ENCODE data around the gene GPR55.

GPR55 gene

DNA sequence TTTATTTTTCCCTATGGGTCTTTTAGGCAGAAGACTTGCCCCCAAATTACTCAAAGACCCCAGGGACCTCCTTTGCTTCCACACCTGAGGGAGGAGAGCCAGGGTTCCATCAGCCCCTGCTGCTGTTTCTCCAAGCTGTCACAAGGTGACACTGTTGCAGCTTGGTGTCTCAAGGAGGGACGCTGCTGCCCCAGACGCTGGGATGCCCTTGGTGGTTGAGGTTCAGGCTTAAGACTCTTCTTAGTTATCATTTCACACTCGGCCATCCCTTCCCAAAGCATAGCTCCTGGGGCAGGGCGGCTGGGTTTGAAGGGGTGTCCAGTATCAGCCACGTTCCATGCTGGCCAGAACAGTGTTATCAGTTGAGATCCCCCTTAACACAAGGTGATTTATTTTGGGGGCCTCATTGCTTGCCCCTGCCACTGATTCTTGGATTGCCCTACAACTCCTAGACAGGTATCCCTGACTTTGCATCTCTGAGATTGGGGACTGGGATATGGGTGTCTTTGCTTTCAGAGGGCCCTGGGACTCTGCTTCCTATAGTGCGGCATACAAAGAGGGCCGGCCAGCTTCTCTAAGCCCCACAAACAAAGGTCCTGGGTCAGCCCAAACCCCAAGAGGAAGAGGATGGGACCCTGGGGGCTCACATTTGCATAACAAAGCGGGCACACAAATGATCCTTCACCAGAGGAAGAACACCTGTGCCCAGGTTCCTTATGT is 22.7 kb downstream of the GPR55 start:
- peak in 1 of 2 donors; percentile 40 for DNase-seq (ENCODE audit: low read depth in 1 of 2, low spot score in 1 of 2)

DNA sequence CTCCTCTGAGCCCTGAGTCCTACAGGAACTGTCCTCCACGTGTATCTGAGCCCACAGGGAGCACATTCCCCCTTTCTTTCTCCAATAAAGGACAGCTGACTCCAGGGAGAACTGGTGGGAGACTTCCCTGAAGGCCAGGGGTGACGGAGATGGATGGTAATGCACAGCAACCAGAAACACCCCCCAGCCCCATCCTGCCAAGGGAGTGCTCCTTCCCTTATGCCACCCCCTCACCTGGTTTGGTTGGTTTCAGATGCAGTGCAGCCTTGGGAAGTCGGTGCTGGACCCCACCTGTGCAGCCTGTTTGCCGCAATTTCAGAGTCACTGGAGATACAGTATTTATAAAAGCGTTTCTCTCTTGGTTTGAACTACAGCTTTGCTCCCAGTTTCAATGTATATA is 24.0 kb downstream of the GPR55 start:
- DNase-seq (ENCODE audit: low read depth in 1 of 2, low spot score in 1 of 2), result no peak

DNA sequence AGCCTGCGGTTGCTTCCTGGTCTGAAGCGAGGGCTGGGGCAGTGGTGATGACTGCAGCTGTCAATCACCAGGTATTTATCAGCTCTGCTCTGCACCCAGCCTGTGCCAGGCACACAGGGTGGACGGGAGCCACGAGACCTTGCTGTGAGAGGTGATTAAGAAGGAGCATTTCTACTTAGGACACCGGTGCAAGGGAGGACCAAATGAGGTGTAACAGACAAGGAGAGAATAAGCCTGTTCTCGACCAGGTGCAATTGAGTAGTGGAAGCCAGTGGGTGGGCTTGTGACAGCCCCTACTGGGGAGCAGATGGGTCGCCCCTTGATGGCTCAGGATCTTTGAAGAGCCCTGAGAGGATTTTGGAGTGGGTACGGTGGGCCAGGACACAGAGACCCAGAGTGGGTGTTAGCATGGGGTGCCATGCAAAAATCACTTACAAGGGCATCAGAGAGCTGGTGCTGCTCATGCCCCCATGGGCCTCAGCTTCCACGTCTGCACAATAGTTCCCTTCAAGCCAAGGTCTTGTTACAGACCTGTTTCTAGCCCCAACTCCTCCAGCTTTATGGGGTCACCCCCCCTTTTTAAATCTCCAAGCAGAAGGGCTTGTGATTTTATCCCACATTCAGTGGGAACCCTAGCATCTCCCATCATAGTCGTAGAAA is 24.6 kb downstream of the GPR55 start:
- no peak for DNase-seq (ENCODE audit: low read depth in 1 of 2, low spot score in 1 of 2)

DNA sequence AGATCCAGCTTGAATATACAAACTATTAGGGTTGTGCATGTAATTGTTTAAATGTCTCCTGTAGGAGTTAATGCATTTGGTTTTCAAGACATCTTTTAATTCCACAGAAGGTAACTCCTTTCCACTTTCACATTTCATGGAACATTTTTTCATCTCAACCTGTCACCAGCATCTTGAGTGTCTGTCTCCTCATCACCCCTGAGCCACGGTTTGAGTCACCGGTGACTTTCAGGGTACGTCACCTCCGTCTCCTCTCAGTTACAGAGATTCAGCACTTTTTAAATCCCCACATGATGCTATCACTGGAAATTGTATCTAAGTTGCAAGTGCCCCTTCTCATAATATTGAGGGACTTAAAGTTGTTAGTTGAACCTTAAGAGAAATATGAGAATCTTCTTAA is 25.3 kb downstream of the GPR55 start:
- DNase-seq (ENCODE audit: low read depth in 1 of 2, low spot score in 1 of 2), result no peak

DNA sequence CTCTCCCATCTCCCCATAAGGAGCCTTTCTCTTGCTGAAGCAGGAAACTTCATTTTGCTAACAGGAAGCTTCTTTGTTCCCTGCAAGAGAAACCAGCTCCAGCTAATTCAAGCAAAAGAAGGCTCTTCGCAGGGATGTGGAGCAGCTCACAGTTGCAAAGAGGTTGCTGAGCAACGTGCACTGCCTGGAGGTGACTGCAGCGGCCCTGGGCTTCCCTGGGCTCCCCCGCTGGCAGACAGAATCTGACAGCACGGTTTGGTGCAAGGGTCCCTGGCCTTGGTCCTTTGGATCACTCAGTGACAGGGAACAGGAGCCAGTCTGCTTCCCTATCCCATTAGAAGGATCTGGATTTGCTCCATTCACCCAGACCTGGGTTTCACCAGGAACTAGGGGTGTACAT is 25.8 kb downstream of the GPR55 start:
- no peak for DNase-seq (ENCODE audit: low read depth in 1 of 2, low spot score in 1 of 2)

DNA sequence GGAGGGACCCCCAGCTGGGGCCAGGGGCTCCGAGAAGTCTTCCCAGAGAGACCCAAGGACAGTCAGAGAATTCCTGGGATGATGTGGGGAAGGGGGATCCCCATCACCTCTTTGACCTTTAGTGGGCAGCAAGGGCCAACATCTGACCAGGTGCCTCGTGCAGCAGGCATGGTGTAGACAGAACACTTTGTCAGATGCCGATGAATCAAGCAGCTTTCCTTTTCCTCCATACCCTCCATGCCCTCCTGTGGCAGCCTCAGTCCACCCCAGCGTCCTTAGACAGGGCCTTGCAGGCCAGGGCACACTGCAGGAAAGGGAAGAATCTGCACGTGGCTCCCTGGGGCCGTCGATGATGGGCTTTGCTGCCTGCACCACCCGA is 26.3 kb downstream of the GPR55 start:
- DNase-seq (ENCODE audit: low read depth in 1 of 2, low spot score in 1 of 2), result no peak

DNA sequence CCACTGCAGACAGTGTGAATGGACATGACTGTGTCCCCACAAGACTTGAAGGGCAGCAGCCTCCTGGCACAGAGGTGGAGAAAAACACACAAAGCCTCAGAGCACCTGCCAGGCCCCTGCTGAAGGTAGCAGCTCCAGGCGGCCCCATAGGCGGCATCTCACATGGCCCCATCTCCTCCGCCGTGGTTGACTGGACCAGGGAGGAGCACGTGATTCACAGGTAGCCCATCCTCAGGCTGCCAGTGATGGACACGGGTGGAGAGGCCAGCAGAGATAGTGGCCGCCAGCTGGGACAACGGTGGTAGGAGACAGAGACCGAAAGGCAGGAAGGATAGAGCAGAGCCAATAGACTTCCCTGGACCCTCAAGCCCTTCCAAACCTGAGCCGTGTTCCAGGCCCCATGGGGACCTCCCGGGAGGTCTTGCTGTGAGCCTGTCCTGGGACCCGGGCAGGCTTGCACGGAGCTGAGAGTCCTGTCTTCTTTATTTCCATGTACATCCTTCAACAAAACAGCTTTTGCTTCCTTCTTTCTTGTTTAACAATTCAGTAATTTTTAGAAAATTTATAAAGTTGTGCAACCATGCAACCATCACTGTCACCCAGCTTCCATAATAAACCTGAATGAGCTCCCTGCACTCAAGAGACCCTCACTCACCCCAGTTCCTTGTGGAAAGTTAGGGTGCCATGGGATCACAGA is 26.9 kb downstream of the GPR55 start:
- DNase-seq (ENCODE audit: low read depth in 1 of 2, low spot score in 1 of 2), result no peak

DNA sequence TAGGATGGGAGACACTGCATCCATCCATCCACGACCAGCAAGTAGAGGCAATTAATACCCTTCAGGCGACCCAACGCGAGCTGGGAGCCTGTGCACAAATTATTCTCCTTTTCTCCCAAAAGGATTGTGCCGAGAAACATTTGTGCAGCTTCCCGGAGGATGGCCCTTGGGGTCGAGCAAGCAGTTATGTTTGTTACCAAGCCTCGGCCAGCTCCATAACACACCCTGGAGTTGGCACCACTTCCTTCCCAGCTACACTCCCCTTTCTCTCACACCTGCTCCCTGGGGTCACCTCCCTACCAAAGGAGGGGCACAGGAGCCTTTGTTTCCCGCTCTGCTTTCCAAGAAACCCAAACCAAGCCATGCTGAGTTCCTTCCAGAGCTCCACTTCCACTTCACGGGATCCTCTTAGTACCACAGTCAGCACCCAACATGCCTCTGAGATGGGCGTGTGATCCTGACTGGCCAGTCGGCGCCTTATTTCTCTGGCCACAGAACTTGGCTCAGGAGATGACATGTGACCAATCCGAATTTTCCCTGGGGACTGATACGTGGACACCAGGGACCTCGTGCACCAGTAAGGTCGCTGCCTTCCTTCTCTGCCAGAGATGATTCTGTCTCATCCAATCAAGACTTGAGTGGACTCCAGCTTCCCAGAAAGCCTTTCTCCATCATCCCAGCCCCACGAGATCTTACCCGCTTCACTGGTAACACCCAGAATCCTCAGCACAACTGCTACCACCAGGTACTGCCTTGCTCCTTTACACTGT is 28.5 kb downstream of the GPR55 start:
- DNase-seq (ENCODE audit: low read depth in 1 of 2, low spot score in 1 of 2), result no peak

DNA sequence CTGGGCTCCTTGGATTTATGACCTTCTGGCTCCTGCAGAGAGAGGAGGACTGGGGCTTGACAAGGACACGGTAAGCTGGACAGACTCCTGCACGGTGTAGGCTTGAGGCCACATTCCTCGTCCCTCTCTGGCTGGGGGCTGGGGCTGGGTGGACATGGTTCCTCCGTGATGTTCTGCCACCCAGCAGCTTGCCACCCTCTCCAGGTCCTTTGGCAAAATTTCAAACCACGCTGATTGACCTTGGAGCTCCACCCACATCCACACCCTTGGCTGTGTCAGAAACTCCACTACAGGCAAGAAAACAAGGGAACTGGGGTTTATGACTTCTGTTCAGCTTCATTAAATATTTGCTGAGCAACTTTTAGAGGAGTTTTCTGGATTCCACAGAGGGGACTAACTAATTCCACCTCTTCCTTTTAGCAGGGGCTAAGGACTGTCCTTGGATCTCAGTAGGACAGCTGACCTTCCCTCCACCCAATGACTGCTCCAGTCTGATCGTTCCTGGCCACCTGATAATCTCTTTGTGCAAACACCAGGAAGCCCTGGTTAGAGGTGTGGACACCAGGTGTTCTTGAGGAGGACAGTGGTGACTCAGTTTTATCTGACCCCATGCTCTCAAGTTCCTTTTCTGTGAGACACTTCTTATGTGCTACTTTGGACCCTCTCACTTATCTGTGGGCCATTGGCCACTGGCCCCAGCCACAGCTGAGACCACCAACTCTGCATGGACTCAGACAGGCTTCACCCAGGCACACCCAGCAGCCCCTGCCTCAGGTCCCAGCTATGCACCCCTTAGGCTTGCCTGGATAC is 29.3 kb downstream of the GPR55 start:
- no peak for DNase-seq (ENCODE audit: low read depth in 1 of 2, low spot score in 1 of 2)

DNA sequence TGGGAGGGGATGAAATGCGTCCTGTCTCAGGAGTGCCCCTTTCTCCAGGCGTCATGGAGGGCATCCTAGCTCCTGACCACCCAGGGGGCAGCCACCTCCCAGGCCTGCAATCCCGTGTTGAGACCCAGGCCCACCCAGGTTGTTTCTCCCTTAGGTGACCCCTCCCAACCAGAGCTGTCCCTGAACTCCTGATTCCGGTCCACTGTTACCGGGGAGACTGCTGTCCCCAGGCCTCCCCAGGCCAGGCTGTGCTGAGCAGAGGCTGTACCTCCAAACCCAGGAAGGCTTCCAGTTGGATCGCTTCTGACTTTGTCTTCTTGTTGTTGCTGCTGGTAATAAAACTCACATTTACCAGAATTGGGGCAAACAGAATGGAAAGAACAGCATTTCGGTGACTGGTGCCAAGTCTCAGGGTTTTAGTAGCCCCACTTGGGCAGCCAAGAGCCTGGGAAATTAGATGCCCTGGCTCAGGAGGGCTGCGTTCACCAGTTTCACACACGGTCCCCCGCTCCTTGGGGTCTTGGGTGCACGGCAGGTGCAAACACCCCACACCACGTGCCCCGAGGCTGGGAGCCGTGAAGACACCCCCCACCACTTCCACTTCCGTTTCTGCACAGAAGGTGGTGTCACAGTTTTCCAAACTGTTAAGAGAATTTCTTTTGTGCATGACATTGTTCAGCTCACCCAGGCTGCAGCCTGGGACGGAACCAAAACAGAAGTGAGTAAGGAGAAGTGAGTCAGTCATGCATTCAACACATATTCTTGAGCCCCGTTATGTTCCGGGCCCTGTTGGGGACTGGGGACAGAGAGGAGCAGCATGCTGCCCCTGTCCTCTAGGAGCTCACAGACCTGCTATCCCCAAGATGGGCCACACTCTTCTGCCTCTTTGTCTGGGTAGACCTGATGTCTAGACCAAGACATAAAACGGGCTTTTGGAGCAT is 30.9 kb downstream of the GPR55 start:
- DNase-seq (ENCODE audit: low read depth in 1 of 2, low spot score in 1 of 2), result no peak

DNA sequence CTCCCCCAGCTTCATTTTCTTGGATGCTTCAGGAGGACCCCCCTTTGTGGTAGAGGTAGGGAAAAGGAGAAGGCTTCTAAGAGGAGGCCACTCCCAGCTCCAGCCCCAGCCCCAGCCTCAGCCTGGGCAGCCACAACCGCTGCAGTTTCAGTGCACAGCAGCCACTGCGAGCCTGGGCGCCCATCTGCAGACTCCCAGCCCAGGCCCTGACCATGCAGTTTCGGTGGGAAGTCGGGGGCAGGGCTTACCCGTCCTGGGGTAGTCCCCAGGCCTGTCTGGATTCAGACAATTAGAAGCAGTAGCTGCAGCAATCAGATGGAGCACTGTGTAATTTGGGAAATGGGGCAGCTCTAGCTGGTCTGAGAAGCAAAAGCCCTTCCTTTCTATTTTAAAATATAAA is 31.7 kb downstream of the GPR55 start:
- no peak for DNase-seq (ENCODE audit: low read depth in 1 of 2, low spot score in 1 of 2)

DNA sequence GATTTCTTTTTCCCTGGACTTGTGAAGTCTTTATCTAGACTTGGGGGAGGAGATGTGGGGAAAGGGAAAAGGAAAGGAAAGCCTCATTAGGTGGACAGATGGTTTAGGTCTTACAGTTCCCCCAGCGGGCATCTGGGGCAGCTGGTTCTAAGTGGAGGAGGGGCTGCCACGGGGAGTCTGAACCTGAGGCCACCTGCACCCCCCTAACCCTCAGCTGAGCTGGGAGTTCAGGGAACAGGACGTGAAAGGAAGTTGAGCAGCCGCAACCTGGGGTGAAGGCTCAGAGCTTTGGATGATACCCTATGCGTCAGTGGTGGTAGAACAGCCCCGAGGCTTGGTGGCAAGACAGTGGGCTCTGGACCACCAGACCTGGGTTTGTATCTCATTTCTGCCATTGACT is 33.5 kb downstream of the GPR55 start:
- no peak for DNase-seq (ENCODE audit: low read depth in 1 of 2, low spot score in 1 of 2)

DNA sequence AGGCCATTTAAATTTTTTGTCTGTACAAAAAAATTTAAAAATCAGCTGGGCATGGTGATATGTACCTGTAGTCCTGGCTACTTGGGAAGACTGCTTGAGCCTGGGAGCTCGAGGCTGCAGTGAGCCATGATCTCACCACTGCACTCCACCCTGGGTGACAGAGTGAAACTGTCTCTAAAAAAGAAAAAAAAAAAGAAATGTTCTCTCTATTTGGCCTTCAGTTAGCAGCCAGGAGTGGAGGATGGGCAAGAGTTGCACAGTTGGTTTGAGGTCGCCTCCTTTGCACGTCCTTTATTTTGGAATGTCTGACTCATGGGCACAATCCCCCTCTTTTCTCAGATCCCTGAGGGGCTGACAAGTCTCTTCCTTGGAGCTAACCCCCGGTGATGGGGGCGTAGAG is 34.0 kb downstream of the GPR55 start:
- no peak for DNase-seq (ENCODE audit: low read depth in 1 of 2, low spot score in 1 of 2)

DNA sequence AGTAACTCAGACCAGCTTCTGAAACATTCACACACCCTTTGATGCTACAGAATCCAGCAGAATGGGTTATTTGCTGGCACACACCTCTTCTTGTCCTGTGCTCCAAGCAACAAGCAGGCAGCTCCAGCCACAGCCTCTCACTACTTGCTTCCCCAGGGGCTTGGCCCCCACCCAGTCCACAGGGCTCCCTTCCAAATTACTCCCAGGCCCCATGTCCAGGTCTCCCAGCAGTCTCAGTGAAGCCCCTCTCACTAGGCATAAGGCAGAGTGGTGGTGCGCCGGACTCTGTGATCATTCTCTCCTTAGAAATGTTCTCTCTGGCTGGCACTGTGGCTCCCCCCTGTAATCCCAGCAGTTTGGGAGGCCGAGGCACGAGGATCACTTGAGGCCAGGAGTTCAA is 34.4 kb downstream of the GPR55 start:
- DNase-seq (ENCODE audit: low read depth in 1 of 2, low spot score in 1 of 2), result no peak

DNA sequence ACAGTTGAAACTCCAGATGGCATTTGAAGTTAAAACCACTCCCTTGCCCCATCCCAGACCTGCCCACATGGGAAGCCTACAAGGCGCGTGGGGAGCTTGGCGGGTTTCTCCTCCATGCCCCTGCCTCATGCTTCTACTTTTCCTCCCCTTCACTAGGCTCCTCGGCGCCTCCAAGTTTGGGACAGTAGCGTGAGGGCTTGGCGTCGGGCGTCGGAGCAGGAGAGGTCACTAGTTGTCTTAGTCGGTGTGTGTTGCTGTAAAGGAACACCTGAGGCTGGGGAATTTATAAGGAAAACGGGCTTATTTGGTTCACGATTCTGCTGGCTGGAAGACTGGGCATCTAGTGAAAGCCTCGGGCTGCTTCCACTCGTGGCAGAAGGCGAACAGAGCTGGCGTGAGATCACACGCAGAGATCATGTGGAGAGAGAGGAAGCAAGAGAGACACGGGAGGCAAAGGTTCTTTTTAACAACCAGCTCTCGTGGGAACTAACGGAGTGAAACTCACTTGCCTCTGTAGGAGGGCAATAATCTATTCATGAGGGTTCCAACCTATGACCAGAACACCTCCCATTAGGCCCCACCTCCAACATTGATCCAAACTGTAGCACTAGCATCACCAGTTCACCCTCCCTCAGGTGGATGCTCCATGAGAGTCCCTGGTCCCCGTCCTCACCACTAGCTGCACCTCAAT is 35.0 kb downstream of the GPR55 start:
- DNase-seq (ENCODE audit: low read depth in 1 of 2, low spot score in 1 of 2), result no peak

DNA sequence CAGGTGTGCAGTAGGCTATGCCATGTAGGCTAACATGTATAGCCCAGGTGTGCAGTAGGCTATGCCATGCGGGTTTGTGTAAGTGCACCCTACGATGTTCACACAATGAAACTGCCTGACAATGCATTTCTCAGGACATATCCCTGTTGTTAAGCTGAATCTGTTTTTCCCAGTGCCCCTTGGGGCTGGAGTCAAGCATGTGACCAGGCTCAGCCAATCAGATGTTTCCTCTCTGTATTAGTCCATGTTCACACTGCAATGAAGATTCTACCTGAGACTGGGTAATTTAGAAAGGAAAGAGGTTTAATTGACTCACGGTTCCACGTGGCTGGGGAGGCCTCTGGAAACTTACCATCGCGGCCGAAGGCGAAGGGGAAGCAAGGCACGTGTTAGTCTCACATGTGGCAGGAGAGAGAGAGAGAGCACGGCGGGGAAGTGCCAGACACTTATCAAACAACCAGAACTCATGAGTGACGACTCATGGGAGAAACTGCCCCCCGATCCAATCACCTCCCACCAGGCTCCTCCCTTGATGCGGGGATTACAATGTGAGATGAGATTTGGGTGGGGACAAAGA is 36.1 kb downstream of the GPR55 start:
- DNase-seq (ENCODE audit: low read depth in 1 of 2, low spot score in 1 of 2), result no peak

DNA sequence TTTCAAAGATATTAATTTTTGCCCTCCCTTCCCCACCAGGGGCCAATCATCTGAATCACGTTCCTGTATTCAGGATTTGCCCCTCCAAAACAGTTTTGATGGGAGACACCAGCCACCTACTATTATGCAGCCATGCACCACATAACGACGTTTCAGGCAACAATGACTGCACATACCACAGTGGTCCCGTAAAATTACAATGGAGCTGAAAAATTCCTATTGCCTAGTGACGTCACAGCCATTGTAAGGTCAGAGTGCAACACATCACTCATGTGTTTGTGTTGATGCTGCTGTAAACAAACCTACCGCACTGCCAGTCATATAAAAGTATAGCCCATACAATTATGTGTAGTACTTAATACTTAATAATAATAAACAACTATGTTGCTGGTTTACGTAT is 37.7 kb downstream of the GPR55 start:
- DNase-seq (ENCODE audit: low read depth in 1 of 2, low spot score in 1 of 2), result no peak

DNA sequence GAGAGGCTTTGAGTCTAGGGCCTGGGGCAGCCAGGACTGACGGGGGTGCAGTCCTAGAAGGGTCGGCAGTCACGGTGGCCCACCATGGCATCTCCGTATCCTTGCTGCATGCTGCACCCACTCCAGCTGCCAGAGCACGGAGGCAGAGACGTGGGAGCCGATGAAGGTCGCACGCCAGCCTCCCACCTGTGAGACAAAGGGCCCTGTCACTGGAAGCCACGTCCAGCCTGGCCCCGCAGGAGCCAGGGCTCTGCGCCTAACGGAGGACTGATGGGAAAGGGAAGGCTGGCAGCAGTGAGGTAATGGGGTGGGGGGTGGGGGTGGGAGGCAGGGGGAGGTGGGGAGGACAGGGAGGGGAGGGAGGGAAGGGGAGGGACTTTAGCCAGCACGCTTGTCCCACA is 38.4 kb downstream of the GPR55 start:
- DNase-seq (ENCODE audit: low read depth in 1 of 2, low spot score in 1 of 2), result no peak

DNA sequence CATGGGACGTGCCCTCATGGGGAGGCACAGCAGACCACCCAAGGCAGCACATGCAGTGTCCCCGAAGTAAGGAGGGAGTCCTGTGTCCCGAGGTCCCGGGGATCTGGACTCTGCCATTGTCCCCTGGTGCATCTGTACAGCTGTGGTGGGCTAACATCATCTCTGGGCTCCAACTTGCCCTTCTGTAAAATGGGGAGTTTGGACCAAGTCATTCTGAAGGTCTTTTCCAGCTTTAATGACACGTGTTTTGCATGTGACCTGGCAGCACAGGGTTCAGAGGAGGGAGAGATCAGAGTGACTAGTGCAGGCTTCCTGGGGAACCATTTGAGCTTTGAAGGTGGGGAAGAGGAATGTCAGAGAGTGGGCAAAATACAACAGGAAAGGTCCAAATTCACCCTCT is 38.8 kb downstream of the GPR55 start:
- DNase-seq (ENCODE audit: low read depth in 1 of 2, low spot score in 1 of 2), result no peak
